ENCODE data around the gene TRIM7. TPM values are rescaled to one million over a fixed set of nuclear protein-coding genes. Genes with fewer than 3 reads are reported as not detected.
A peak's percentile ranks its signal among the peaks of the same experiment; 100 is the strongest.

The TRIM7 gene
- total RNA-seq (2014; rRNA removed; shearing (Covaris generic)) (0.56 and 0.66 TPM in 2 replicates), polyA plus RNA-seq (2016; fragmentation: Nextera tagmentation; extraction: Ambion mirVana) (0.37 and 0.53 TPM in 2 replicates)
- long read RNA-seq, partial matches to known transcripts, result 0 of 2 reads
- long read RNA-seq, other reads (novel, unspliced or antisense), result 0 of 2 reads

DNA sequence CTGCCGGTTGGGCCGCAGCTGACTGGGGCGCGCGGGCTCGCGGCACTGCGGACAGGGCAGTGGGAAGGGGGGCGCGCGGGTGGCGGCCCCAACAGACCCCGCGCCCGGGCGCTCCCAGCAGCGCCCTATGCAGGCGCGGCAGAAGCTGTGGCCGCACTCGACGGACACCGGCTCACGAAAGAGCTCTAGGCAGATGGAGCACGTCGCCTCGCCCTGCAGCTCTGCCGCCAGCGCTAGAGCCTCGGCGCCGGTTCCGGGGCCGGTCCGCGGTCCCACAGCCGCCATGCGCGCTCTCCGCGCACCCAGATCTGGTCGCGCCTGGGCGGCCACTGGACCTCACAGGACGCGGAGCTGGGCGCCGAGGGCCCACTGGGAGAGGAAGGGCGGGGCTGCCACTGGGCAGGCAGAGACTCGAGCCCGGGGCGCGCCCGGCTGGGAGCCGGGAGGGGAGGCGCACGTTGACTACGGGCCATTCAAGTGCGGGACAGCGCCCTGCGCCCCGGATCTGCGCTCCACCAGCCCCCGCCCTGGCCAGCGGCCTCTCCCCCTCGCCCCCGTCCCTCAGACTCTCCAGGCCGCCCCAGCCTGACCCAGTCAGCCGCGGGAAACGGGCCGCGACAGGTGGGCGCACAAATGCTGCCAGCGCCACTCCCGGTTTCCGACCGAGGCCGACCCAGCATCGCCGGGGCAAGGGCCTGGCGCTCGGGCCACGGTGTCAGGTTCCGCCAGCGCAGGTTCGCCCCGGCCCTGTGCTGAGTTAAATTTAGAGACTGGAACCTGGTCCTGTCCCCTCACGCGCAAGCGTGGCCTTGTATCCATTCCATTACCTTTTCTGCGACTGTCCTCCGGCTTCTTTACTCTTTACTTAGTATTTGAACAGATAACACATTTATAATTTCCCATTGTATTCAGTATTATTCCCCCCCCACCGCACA, at the start of gene TRIM7:
TRIM7 (minus strand) TSS at position 371 of the 935 bp plus-strand sequence; CDS start at position 285, 86 bp downstream.
- peaks cover 65% of the 10 kb centered on the region for H3K27me3 ChIP-seq (ENCODE audit: insufficient read depth)
- peak within 1 kb of the TSS; percentile 79 for H3K4me3 ChIP-seq
- H3K79me2 ChIP-seq (replicated peaks; ENCODE audit: insufficient read depth), result no peaks in the 10 kb centered on the region
- peak within 1 kb of the TSS; percentile 91 for H3K4me2 ChIP-seq
- no peak within 1 kb of the TSS for H3K27ac ChIP-seq (ENCODE audit: low read depth)
- peaks cover 14% of the 10 kb centered on the region; the same call in 1 of the 2 replicates for H3F3A ChIP-seq (replicated peaks; ENCODE audit: low read depth)
- peaks cover 75% of the 10 kb centered on the region for H3K27me3 Mint-ChIP-seq (ENCODE audit: insufficient read depth, low read depth, poor library complexity)
- H3K27ac Mint-ChIP-seq, result no peak within 1 kb of the TSS
- no peaks in the 10 kb centered on the region for H4K20me1 ChIP-seq (replicated peaks; ENCODE audit: insufficient read depth)
- peak; percentile 13 for ATAC-seq
- TF ChIP-seq CREB1 (CRISPR knock-in tag; IDR thresholded peaks at IDR 0.05; ENCODE audit: low read depth), result no peak
- peak; percentile 40 for TF ChIP-seq EZH2phosphoT487 (IDR thresholded peaks at IDR 0.05; ENCODE audit: unreplicated experiment)
- peak within 1 kb of the TSS; percentile 99 for H2AFZ ChIP-seq
- H3K36me3 ChIP-seq (ENCODE audit: insufficient read depth), result no peaks in the 10 kb centered on the region
- no peaks in the 10 kb centered on the region for H3K9me2 ChIP-seq (ENCODE audit: insufficient read depth)
- H3K4me1 Mint-ChIP-seq, result peaks cover 29% of the 10 kb centered on the region
- H3K9me3 Mint-ChIP-seq, result peaks cover 20% of the 10 kb centered on the region
- DNase-seq (ENCODE audit: low spot score), result peak; percentile 60
- peaks cover 17% of the 10 kb centered on the region for H3K36me3 Mint-ChIP-seq (ENCODE audit: low read depth)
- peaks cover 27% of the 10 kb centered on the region for H3K4me1 ChIP-seq (ENCODE audit: insufficient read depth)
- peak within 1 kb of the TSS; percentile 94 for H3K4me3 Mint-ChIP-seq

GRCh38 chr5:181248277-181248676, 43.3 kb upstream of the TRIM7 start:
- Histone ChIP-seq H2AFZ (no peak overlapping the region), H3K27me3 (ENCODE audit: insufficient read depth) (no peaks in the 10 kb centered on the region), H4K20me1 (replicated peaks; ENCODE audit: insufficient read depth) (peaks cover 48% of the 10 kb centered on the region), H3F3A (replicated peaks; ENCODE audit: low read depth) (peaks cover 15% of the 10 kb centered on the region), H3K4me3 (peak overlapping the region; percentile 100), H3K4me1 (ENCODE audit: insufficient read depth) (peaks cover 27% of the 10 kb centered on the region), H3K9me2 (ENCODE audit: insufficient read depth) (no peaks in the 10 kb centered on the region), H3K4me2 (peak overlapping the region; percentile 96), H3K79me2 (replicated peaks; ENCODE audit: insufficient read depth) (peaks cover 84% of the 10 kb centered on the region), H3K27ac (ENCODE audit: low read depth) (no peak overlapping the region), H3K36me3 (ENCODE audit: insufficient read depth) (peaks cover 16% of the 10 kb centered on the region)
- Mint-ChIP-seq H3K9me3 (peaks cover 4% of the 10 kb centered on the region; the same call in 2 of the 3 replicates), H3K27me3 (ENCODE audit: insufficient read depth, low read depth, poor library complexity) (peaks cover 25% of the 10 kb centered on the region), H3K36me3 (ENCODE audit: low read depth) (peaks cover 54% of the 10 kb centered on the region), H3K4me3 (peak overlapping the region; percentile 90), H3K4me1 (peaks cover 35% of the 10 kb centered on the region), H3K27ac (peak overlapping the region; percentile 76)
- ATAC-seq (no peak), DNase-seq (ENCODE audit: low spot score) (no peak)
- TF ChIP-seq ZNF462 (CRISPR knock-in tag; IDR thresholded peaks at IDR 0.05) (no peak), EZH2phosphoT487 (IDR thresholded peaks at IDR 0.05; ENCODE audit: unreplicated experiment) (no peak), CREB1 (CRISPR knock-in tag; IDR thresholded peaks at IDR 0.05; ENCODE audit: low read depth) (no peak), ZNF331 (CRISPR knock-in tag; IDR thresholded peaks at IDR 0.05; ENCODE audit: low read depth) (no peak), JUNB (IDR thresholded peaks at IDR 0.05; ENCODE audit: unreplicated experiment) (no peak), STAT1 (IDR thresholded peaks at IDR 0.05; ENCODE audit: unreplicated experiment) (no peak), EZH2 (IDR thresholded peaks at IDR 0.05; ENCODE audit: low read depth, unreplicated experiment) (no peak), POLR2AphosphoS5 (IDR thresholded peaks at IDR 0.05; ENCODE audit: low read depth) (no peak)
- TF ChIP-seq, protein P1, sequence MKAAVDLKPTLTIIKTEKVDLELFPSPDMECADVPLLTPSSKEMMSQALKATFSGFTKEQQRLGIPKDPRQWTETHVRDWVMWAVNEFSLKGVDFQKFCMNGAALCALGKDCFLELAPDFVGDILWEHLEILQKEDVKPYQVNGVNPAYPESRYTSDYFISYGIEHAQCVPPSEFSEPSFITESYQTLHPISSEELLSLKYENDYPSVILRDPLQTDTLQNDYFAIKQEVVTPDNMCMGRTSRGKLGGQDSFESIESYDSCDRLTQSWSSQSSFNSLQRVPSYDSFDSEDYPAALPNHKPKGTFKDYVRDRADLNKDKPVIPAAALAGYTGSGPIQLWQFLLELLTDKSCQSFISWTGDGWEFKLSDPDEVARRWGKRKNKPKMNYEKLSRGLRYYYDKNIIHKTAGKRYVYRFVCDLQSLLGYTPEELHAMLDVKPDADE (IDR thresholded peaks at IDR 0.05), result no peak
- TF ChIP-seq, protein P2, sequence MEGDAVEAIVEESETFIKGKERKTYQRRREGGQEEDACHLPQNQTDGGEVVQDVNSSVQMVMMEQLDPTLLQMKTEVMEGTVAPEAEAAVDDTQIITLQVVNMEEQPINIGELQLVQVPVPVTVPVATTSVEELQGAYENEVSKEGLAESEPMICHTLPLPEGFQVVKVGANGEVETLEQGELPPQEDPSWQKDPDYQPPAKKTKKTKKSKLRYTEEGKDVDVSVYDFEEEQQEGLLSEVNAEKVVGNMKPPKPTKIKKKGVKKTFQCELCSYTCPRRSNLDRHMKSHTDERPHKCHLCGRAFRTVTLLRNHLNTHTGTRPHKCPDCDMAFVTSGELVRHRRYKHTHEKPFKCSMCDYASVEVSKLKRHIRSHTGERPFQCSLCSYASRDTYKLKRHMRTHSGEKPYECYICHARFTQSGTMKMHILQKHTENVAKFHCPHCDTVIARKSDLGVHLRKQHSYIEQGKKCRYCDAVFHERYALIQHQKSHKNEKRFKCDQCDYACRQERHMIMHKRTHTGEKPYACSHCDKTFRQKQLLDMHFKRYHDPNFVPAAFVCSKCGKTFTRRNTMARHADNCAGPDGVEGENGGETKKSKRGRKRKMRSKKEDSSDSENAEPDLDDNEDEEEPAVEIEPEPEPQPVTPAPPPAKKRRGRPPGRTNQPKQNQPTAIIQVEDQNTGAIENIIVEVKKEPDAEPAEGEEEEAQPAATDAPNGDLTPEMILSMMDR (conservative IDR thresholded peaks at IDR 0.05; ENCODE audit: low read depth in 2 of 2), result no peak
